B cell (primary cell): ENCODE measurements around the gene PLCB1. TPM values are rescaled to one million over a fixed set of nuclear protein-coding genes. Genes with fewer than 3 reads are reported as not detected.

ENCODE experiments used
- ATAC-seq: fragments of 200-7000 bp; cut with Tn5 transposase; one replicate; pipeline ENCODE4 v1.10.0; 2021; ENCODE audit warnings: low read depth, mild to moderate bottlenecking, moderate number of reproducible peaks, moderate library complexity
- CTCF ChIA-PET: fragments of 350-600 bp; sonication (Branson Sonifier 250); formaldehyde crosslinking; loops from one replicate; lab custom pipeline; 2021; ENCODE audit warnings: antibody characterized with exemption, inconsistent platforms; lab: Charles Lee
- POLR2A ChIA-PET: fragments of 350-600 bp; sonication (Branson Sonifier 250); formaldehyde crosslinking; loops from one replicate; lab custom pipeline; 2021; ENCODE audit warnings: antibody characterized with exemption; lab: Charles Lee
- DNase-seq: peaks from one replicate; pipeline ENCODE4 v3.0.0; 2013
- H2AFZ ChIP-seq: 2 replicates; pipeline ENCODE4 v1.6.1; 2012; ENCODE audit warnings: mild to moderate bottlenecking, low read depth, low read length; ENCODE audit not compliant: insufficient read depth, poor library complexity, severe bottlenecking
- H3K27ac ChIP-seq, 2 donors: 1 replicate in 1 of 2; 2 replicates in 1 of 2; pipeline ENCODE4 v1.5.1; 2012 to 2013; ENCODE audit warnings: low read length in 2 of 2, mild to moderate bottlenecking in 2 of 2, moderate library complexity in 1 of 2
- H3K27me3 ChIP-seq, 4 experiments: fragments of 200-600 bp in 1 of 4; sonication (generic) in 1 of 4; replicated peaks in 1 of 4; 1 replicate in 2 of 4; 2 replicates in 2 of 4; pipeline versions ENCODE4 v1.6.1 to v1.7.0; 2013 to 2016; ENCODE audit warnings: low read length in 3 of 4, mild to moderate bottlenecking in 2 of 4, mixed read lengths in 1 of 4, moderate library complexity in 1 of 4; ENCODE audit not compliant: insufficient read depth in 4 of 4, control insufficient read depth in 3 of 4; ENCODE audit errors: control extremely low read depth in 1 of 4
- H3K36me3 ChIP-seq, 2 experiments: replicated peaks in 1 of 2; 1 replicate in 1 of 2; 2 replicates in 1 of 2; pipeline versions ENCODE4 v1.6.1 to v1.7.1; 2013; ENCODE audit warnings: low read length in 1 of 2; ENCODE audit not compliant: insufficient read depth in 2 of 2, control insufficient read depth in 1 of 2; ENCODE audit errors: control extremely low read depth in 1 of 2, extremely low read depth in 1 of 2
- H3K4me1 ChIP-seq, 2 donors: fragments of 200-600 bp in 1 of 2; sonication (generic) in 1 of 2; 1 replicate in 1 of 2; 2 replicates in 1 of 2; pipeline versions ENCODE4 v1.5.1 to v1.6.1; 2013 to 2017; ENCODE audit warnings: low read length in 2 of 2; ENCODE audit not compliant: control insufficient read depth in 2 of 2, insufficient read depth in 2 of 2
- H3K4me2 ChIP-seq: replicated peaks from 2 replicates; pipeline ENCODE3; 2012; ENCODE audit warnings: mild to moderate bottlenecking, low read depth, low read length; ENCODE audit not compliant: poor library complexity, severe bottlenecking
- H3K4me3 ChIP-seq, 5 experiments: fragments of 200-600 bp in 1 of 5; sonication (generic) in 1 of 5; 1 replicate in 3 of 5; 2 replicates in 2 of 5; pipeline versions ENCODE4 v1.5.1 to v1.7.0; 2011 to 2016; ENCODE audit warnings: low read length in 4 of 5, mild to moderate bottlenecking in 4 of 5, low read depth in 2 of 5, control low read depth in 1 of 5, moderate library complexity in 1 of 5; ENCODE audit not compliant: insufficient read depth in 1 of 5; ENCODE audit errors: control extremely low read depth in 1 of 5, extremely low read depth in 1 of 5
- H3K79me2 ChIP-seq: fragments of 200-600 bp; sonication (generic); one replicate; pipeline ENCODE4 v1.6.0; 2016; ENCODE audit warnings: low read length; ENCODE audit not compliant: control insufficient read depth, insufficient read depth
- H3K9ac ChIP-seq: fragments of 200-600 bp; sonication (generic); 2 replicates; pipeline ENCODE4 v1.6.1; 2017; ENCODE audit warnings: mild to moderate bottlenecking, low read length, moderate library complexity
- H3K9me3 ChIP-seq, 3 donors: one replicate each; pipeline versions ENCODE4 v1.6.1 to v1.7.1; 2013; ENCODE audit warnings: low read length in 2 of 3; ENCODE audit not compliant: control insufficient read depth in 2 of 3, insufficient read depth in 1 of 3; ENCODE audit errors: control extremely low read depth in 1 of 3
- H4K20me1 ChIP-seq: 2 replicates; pipeline ENCODE4 v1.6.0; 2012; ENCODE audit warnings: mild to moderate bottlenecking, low read length; ENCODE audit not compliant: insufficient read depth, control insufficient read depth, poor library complexity, severe bottlenecking
- H3K27ac Mint-ChIP-seq: one replicate; pipeline ENCODE4 v1.8.0; 2021; ENCODE audit warnings: mixed read lengths
- H3K27me3 Mint-ChIP-seq: one replicate; pipeline ENCODE4 v1.8.0; 2021; ENCODE audit warnings: mixed read lengths
- H3K4me1 Mint-ChIP-seq: one replicate; pipeline ENCODE4 v1.8.0; 2021; ENCODE audit warnings: mixed read lengths
- H3K4me3 Mint-ChIP-seq: one replicate; pipeline ENCODE4 v1.8.0; 2021; ENCODE audit warnings: mixed read lengths
- H3K9me3 Mint-ChIP-seq: one replicate; pipeline ENCODE4 v1.8.0; 2022; ENCODE audit warnings: mixed read lengths; ENCODE audit not compliant: insufficient read depth
- EZH2 ChIP-seq: IDR thresholded peaks from 2 replicates; pipeline ENCODE4 v1.6.1; 2012; ENCODE audit warnings: borderline replicate concordance, low read depth, mild to moderate bottlenecking, moderate library complexity, low read length; ENCODE audit not compliant: insufficient read depth, poor library complexity, severe bottlenecking
- WGBS: methylation state at CpG from one replicate; pipeline ENCODE4 v1.1.5; 2013; ENCODE audit warnings: missing lambda C conversion rate; ENCODE audit not compliant: insufficient coverage; 5-methylcytosine and 5-hydroxymethylcytosine counted together
- intact Hi-C: fragments of 100-400 bp; cut with micrococcal nuclease; formaldehyde crosslinking; loops from one replicate; pipeline ENCODE4 v1.10.0; 2022
- polyA plus RNA-seq: library from polyadenylated mRNA; depleted of rRNA; stranded (reverse); fragments of >200 nt; gene quantifications from 2 replicates; pipeline ENCODE4 v1.2.3, GENCODE V29; 2012
- total RNA-seq, 2 donors: library from RNA; stranded (reverse); fragments of 120-200 nt in 1 of 2; gene quantifications; 1 replicate in 1 of 2; 2 replicates in 1 of 2; pipeline versions ENCODE4 v1.2.3 to v1.2.4, GENCODE V29; 2013 to 2022
- TF ChIP-seq, protein P1 (sequence below): fragments of 200-600 bp; IDR thresholded peaks from one replicate; pipeline ENCODE4 v1.8.0; 2022; ENCODE audit warnings: antibody characterized with exemption, mild to moderate bottlenecking

Gene PLCB1
- total and polyA plus RNA-seq, 2 donors (not counting 1 experiment from before 2014, with no cell fraction given): 0.18 to 0.47 TPM

GRCh38 chr20:8168785-8169288, 36.8 kb downstream of the PLCB1 start:
- Mint-ChIP-seq H3K27ac (no peak overlapping the region), H3K9me3 (peaks cover 2% of the 10 kb centered on the region), H3K4me1 (no peaks in the 10 kb centered on the region), H3K27me3 (peaks cover 6% of the 10 kb centered on the region), H3K4me3 (no peak overlapping the region)
- ChIA-PET CTCF (no interaction called here), POLR2A (no interaction called here)
- Histone ChIP-seq H2AFZ (no peak overlapping the region), H3K4me2 (no peak overlapping the region), H3K79me2 (no peaks in the 10 kb centered on the region), H3K9me3 (no peaks in the 10 kb centered on the region), H4K20me1 (no peaks in the 10 kb centered on the region), H3K4me3 (no peak overlapping the region), H3K27me3 (no peaks in the 10 kb centered on the region), H3K9ac (no peak overlapping the region), H3K36me3 (no peaks in the 10 kb centered on the region), H3K4me1 (no peaks in the 10 kb centered on the region), H3K27ac (no peak overlapping the region)
- 96% methylated on average over 2 of the region's 3 CpGs for WGBS
- ATAC-seq (no peak), DNase-seq (no peak)
- intact Hi-C loops: no loop called here
- TF ChIP-seq, protein P1, sequence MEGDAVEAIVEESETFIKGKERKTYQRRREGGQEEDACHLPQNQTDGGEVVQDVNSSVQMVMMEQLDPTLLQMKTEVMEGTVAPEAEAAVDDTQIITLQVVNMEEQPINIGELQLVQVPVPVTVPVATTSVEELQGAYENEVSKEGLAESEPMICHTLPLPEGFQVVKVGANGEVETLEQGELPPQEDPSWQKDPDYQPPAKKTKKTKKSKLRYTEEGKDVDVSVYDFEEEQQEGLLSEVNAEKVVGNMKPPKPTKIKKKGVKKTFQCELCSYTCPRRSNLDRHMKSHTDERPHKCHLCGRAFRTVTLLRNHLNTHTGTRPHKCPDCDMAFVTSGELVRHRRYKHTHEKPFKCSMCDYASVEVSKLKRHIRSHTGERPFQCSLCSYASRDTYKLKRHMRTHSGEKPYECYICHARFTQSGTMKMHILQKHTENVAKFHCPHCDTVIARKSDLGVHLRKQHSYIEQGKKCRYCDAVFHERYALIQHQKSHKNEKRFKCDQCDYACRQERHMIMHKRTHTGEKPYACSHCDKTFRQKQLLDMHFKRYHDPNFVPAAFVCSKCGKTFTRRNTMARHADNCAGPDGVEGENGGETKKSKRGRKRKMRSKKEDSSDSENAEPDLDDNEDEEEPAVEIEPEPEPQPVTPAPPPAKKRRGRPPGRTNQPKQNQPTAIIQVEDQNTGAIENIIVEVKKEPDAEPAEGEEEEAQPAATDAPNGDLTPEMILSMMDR: no peak
- no peak for TF ChIP-seq EZH2

- H3K4me2 ChIP-seq: no peak overlapping the region
- CTCF ChIA-PET: no interaction called here
- peaks cover 2% of the 10 kb centered on the region for H3K9me3 Mint-ChIP-seq
- no peak for ATAC-seq
- no peak overlapping the region for H3K27ac ChIP-seq
- no peak overlapping the region for H3K4me3 Mint-ChIP-seq
- POLR2A ChIA-PET: no interaction called here
- intact Hi-C loops: loop anchor here (10.0 kb wide), 1 partner anchor 64 kb away; no protein-coding TSS in a partner anchor
- no peak for DNase-seq
- no CpG with 5 or more reads among the region's 1 CpG for WGBS
- no peaks in the 10 kb centered on the region for H3K79me2 ChIP-seq
- peaks cover 6% of the 10 kb centered on the region for H3K27me3 Mint-ChIP-seq
- no peak overlapping the region for H3K9ac ChIP-seq
- no peak for TF ChIP-seq EZH2
- TF ChIP-seq, protein P1: no peak
- no peaks in the 10 kb centered on the region for H3K27me3 ChIP-seq
- no peaks in the 10 kb centered on the region for H4K20me1 ChIP-seq
- H3K27ac Mint-ChIP-seq: no peak overlapping the region
- no peak overlapping the region for H2AFZ ChIP-seq
- H3K4me3 ChIP-seq: no peak overlapping the region
- no peaks in the 10 kb centered on the region for H3K36me3 ChIP-seq
- no peaks in the 10 kb centered on the region for H3K4me1 ChIP-seq
- H3K4me1 Mint-ChIP-seq: no peaks in the 10 kb centered on the region
- H3K9me3 ChIP-seq: no peaks in the 10 kb centered on the region
Observed at GRCh38 chr20:8170921-8171320, 38.9 kb downstream of the PLCB1 start.
